ENCODE data around the gene TMTC1.

- TF ChIP-seq POLR2A (IDR thresholded peaks at IDR 0.05), result no peak
- no peak for TF ChIP-seq CTCF (IDR thresholded peaks at IDR 0.05)
Measured at GRCh38 chr12:29634057-29634456, 149.7 kb downstream of the TMTC1 start.

All from uterus (tissue), 2 donors.